22Rv1 (cell line): ENCODE measurements around the gene SENP7.
"Not testable (repeated sequence)": the region's sequence is repeated elsewhere in the genome, so short reads cannot be mapped to it uniquely, and the experiment has no call there.

ENCODE experiments used
- ZFX ChIP-seq: fragments of 450-650 bp; IDR thresholded peaks from 2 replicates; pipeline ENCODE4 v1.6.1; 2017; ENCODE audit warnings: antibody characterized with exemption, borderline replicate concordance
- TF ChIP-seq, protein P1 (sequence below): fragments of 450-650 bp; IDR thresholded peaks from 2 replicates; pipeline ENCODE4 v1.5.1; 2017; ENCODE audit warnings: mild to moderate bottlenecking

DNA sequence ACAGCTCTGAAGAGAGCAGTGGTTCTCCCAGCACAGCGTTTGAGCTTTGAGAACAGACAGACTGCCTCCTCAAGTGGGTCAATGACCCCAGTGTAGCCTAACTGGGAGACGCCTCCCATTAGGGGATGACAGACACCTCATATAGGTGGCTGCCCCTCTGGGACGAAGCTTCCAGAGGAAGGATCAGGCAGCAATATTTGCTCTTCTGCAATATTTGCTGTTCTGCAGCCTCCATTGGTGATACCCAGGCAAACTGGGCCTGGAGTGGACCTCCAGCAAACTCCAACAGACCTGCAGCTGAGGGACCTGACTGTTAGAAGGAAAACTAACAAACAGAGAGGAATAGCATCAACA, 45.7 kb downstream of the SENP7 start:
- TF ChIP-seq, protein P1, sequence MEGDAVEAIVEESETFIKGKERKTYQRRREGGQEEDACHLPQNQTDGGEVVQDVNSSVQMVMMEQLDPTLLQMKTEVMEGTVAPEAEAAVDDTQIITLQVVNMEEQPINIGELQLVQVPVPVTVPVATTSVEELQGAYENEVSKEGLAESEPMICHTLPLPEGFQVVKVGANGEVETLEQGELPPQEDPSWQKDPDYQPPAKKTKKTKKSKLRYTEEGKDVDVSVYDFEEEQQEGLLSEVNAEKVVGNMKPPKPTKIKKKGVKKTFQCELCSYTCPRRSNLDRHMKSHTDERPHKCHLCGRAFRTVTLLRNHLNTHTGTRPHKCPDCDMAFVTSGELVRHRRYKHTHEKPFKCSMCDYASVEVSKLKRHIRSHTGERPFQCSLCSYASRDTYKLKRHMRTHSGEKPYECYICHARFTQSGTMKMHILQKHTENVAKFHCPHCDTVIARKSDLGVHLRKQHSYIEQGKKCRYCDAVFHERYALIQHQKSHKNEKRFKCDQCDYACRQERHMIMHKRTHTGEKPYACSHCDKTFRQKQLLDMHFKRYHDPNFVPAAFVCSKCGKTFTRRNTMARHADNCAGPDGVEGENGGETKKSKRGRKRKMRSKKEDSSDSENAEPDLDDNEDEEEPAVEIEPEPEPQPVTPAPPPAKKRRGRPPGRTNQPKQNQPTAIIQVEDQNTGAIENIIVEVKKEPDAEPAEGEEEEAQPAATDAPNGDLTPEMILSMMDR: not testable (repeated sequence)
- TF ChIP-seq ZFX: not testable (repeated sequence)
